Loucy (cell line): ENCODE measurements around the gene CD8B.
"Not testable (repeated sequence)": the region's sequence is repeated elsewhere in the genome, so short reads cannot be mapped to it uniquely, and the experiment has no call there.

Experiments used
- H2AFZ ChIP-seq: fragments of 200-600 bp; sonication (generic); 2 replicates; pipeline ENCODE4 v1.6.0; 2016; ENCODE audit warnings: antibody characterized with exemption, mild to moderate bottlenecking, low read length, moderate library complexity
- H3F3A ChIP-seq: fragments of 200-600 bp; 2 replicates; pipeline ENCODE4 v1.6.0; 2016; ENCODE audit warnings: antibody characterized with exemption, low read depth, mild to moderate bottlenecking
- H3K27me3 ChIP-seq: fragments of 200-600 bp; sonication (generic); 2 replicates; pipeline ENCODE4 v1.6.1; 2014; ENCODE audit warnings: low read length, mild to moderate bottlenecking; ENCODE audit not compliant: insufficient read depth, poor library complexity, severe bottlenecking
- H3K36me3 ChIP-seq: fragments of 200-600 bp; sonication (generic); 2 replicates; pipeline ENCODE4 v1.6.1; 2016; ENCODE audit warnings: low read length; ENCODE audit not compliant: insufficient read depth
- H3K4me1 ChIP-seq: fragments of 200-600 bp; sonication (generic); 2 replicates; pipeline ENCODE4 v1.5.1; 2014; ENCODE audit warnings: low read length, mild to moderate bottlenecking; ENCODE audit not compliant: insufficient read depth, poor library complexity, severe bottlenecking
- H3K4me2 ChIP-seq: fragments of 200-600 bp; sonication (generic); 2 replicates; pipeline ENCODE4 v1.6.0; 2014; ENCODE audit warnings: antibody characterized with exemption, low read length, low read depth, mild to moderate bottlenecking; ENCODE audit not compliant: poor library complexity, severe bottlenecking
- H3K4me3 ChIP-seq: fragments of 200-600 bp; sonication (generic); 2 replicates; pipeline ENCODE4 v1.5.1; 2014; ENCODE audit warnings: low read length, mild to moderate bottlenecking, mixed read lengths; ENCODE audit not compliant: poor library complexity, severe bottlenecking
- H3K79me2 ChIP-seq: fragments of 200-600 bp; sonication (generic); 2 replicates; pipeline ENCODE4 v1.6.1; 2014; ENCODE audit warnings: low read length; ENCODE audit not compliant: insufficient read depth
- H3K9ac ChIP-seq: fragments of 200-600 bp; sonication (generic); 2 replicates; pipeline ENCODE4 v1.6.0; 2014; ENCODE audit warnings: mild to moderate bottlenecking, low read depth, low read length, moderate library complexity; ENCODE audit not compliant: poor library complexity, severe bottlenecking
- H3K9me2 ChIP-seq: fragments of 200-600 bp; sonication (generic); replicated peaks from 2 replicates; pipeline ENCODE4 v1.6.1; 2016; ENCODE audit warnings: low read depth, low read length, mixed read lengths
- H3K9me3 ChIP-seq: fragments of 200-600 bp; sonication (generic); 2 replicates; pipeline ENCODE4 v1.6.1; 2014; ENCODE audit warnings: mild to moderate bottlenecking, antibody characterized with exemption, low read length, low read depth; ENCODE audit not compliant: insufficient read depth
- H4K20me1 ChIP-seq: fragments of 200-600 bp; sonication (generic); 2 replicates; pipeline ENCODE4 v1.6.0; 2014; ENCODE audit warnings: antibody characterized with exemption, low read length, mild to moderate bottlenecking; ENCODE audit not compliant: insufficient read depth, poor library complexity, severe bottlenecking

The CD8B gene

GRCh38 chr2:86861628-86862379 is at the start of gene CD8B:
Gene CD8B, minus strand, starts transcription at chr2:86861886. Its CDS starts 21 bp downstream, at chr2:86861865.
- not testable (repeated sequence) for H3K4me1 ChIP-seq, H3K9me2 ChIP-seq, H3K36me3 ChIP-seq, H3K79me2 ChIP-seq, H3K27me3 ChIP-seq, H3K4me3 ChIP-seq, H4K20me1 ChIP-seq, H2AFZ ChIP-seq, H3K9ac ChIP-seq, H3K4me2 ChIP-seq, H3K9me3 ChIP-seq, H3F3A ChIP-seq

GRCh38 chr2:86905868-86906267 is 44.2 kb upstream of the CD8B start:
- not testable (repeated sequence) for H3K4me3 ChIP-seq, H3K79me2 ChIP-seq, H3K9me3 ChIP-seq, H3K4me1 ChIP-seq, H3F3A ChIP-seq, H3K27me3 ChIP-seq, H3K9ac ChIP-seq, H3K4me2 ChIP-seq, H4K20me1 ChIP-seq, H3K9me2 ChIP-seq, H3K36me3 ChIP-seq, H2AFZ ChIP-seq

- H4K20me1 ChIP-seq, H3F3A ChIP-seq, H3K79me2 ChIP-seq, H3K27me3 ChIP-seq, H3K9ac ChIP-seq, H3K4me1 ChIP-seq, H3K9me2 ChIP-seq, H3K9me3 ChIP-seq, H3K4me3 ChIP-seq, H3K4me2 ChIP-seq, H3K36me3 ChIP-seq, H2AFZ ChIP-seq: not testable (repeated sequence)
Observed at GRCh38 chr2:86900687-86901086, 39.0 kb upstream of the CD8B start.

- not testable (repeated sequence) for H2AFZ ChIP-seq, H3K27me3 ChIP-seq, H3K9me3 ChIP-seq, H3K9me2 ChIP-seq, H3K4me2 ChIP-seq, H3K9ac ChIP-seq, H3K36me3 ChIP-seq, H3K79me2 ChIP-seq, H4K20me1 ChIP-seq, H3K4me1 ChIP-seq, H3F3A ChIP-seq, H3K4me3 ChIP-seq
Observed at GRCh38 chr2:86886026-86886425, 24.3 kb upstream of the CD8B start.

- not testable (repeated sequence) for H3K4me3 ChIP-seq, H4K20me1 ChIP-seq, H3K27me3 ChIP-seq, H3K4me2 ChIP-seq, H3K9me2 ChIP-seq, H3K9ac ChIP-seq, H3F3A ChIP-seq, H3K79me2 ChIP-seq, H2AFZ ChIP-seq, H3K36me3 ChIP-seq, H3K4me1 ChIP-seq, H3K9me3 ChIP-seq
Observed at GRCh38 chr2:86882865-86883264, 21.2 kb upstream of the CD8B start.

- H3K79me2 ChIP-seq, H2AFZ ChIP-seq, H3K9ac ChIP-seq, H3K4me2 ChIP-seq, H3F3A ChIP-seq, H3K4me3 ChIP-seq, H4K20me1 ChIP-seq, H3K4me1 ChIP-seq, H3K27me3 ChIP-seq, H3K36me3 ChIP-seq, H3K9me3 ChIP-seq, H3K9me2 ChIP-seq: not testable (repeated sequence)
Observed at GRCh38 chr2:86882118-86882665, 20.5 kb upstream of the CD8B start.

- H3K4me1 ChIP-seq, H3K9me2 ChIP-seq, H3K4me3 ChIP-seq, H2AFZ ChIP-seq, H3K9me3 ChIP-seq, H4K20me1 ChIP-seq, H3K9ac ChIP-seq, H3K36me3 ChIP-seq, H3K27me3 ChIP-seq, H3F3A ChIP-seq, H3K79me2 ChIP-seq, H3K4me2 ChIP-seq: not testable (repeated sequence)
Observed at GRCh38 chr2:86878986-86879385, 17.3 kb upstream of the CD8B start.
